HepG2 (cell line): ENCODE data around the gene MS4A3. TPM values are rescaled to one million over a fixed set of nuclear protein-coding genes. Genes with fewer than 3 reads are reported as not detected.

Experiments used
- ATAC-seq: fragments of 200-7000 bp; cut with Tn5 transposase; 3 replicates; pipeline ENCODE4 v1.9.1; 2020; ENCODE audit warnings: mild to moderate bottlenecking, moderate library complexity
- BruUV-seq: library from RNA; stranded (reverse); fragments of 400-500 nt; replicated peaks from 2 replicates; lab custom pipeline; 2021; lab: Mats Ljungman, UMichigan
- CTCF ChIA-PET: fragments of 300-600 bp; formaldehyde crosslinking; extraction: SDS; loops from one replicate; lab custom pipeline; 2021; ENCODE audit warnings: low total read pairs, inconsistent platforms, low intra/inter-chr PET ratio; lab: Yijun Ruan, JAX
- POLR2A ChIA-PET: fragments of 350-600 bp; sonication (Branson Sonifier 250); formaldehyde crosslinking; loops from one replicate; lab custom pipeline; 2020; ENCODE audit warnings: antibody characterized with exemption, inconsistent platforms; lab: Yijun Ruan, JAX
- DNase-seq: peaks from one replicate; pipeline ENCODE4 v3.0.0-alpha.2; 2015; ENCODE audit warnings: low spot score
- FAIRE-seq: peaks from 3 replicates; lab custom pipeline; 2011; peaks lifted over from hg19 to GRCh38; lab: Jason Lieb, UNC
- H2AFZ ChIP-seq: one replicate; pipeline ENCODE4 v1.6.1; 2011; ENCODE audit warnings: low read length, inconsistent platforms
- H3K27ac ChIP-seq: fragments of 300-600 bp; 3 replicates; pipeline ENCODE4 v1.8.0; 2011; ENCODE audit warnings: mixed run types, mild to moderate bottlenecking, mixed read lengths, low read length, inconsistent platforms; ENCODE audit not compliant: insufficient read depth; ENCODE audit errors: extremely low read length
- H3K27me3 ChIP-seq, 2 experiments: fragments of 200-600 bp in 1 of 2; 2 replicates in 1 of 2; 3 replicates in 1 of 2; pipeline versions ENCODE4 v1.6.0 to v1.8.0; 2011; ENCODE audit warnings: low read length in 2 of 2, mild to moderate bottlenecking in 2 of 2, moderate library complexity in 2 of 2, inconsistent platforms in 1 of 2; ENCODE audit not compliant: insufficient read depth in 2 of 2, control insufficient read depth in 1 of 2
- H3K36me3 ChIP-seq, 2 experiments: fragments of 200-600 bp in 1 of 2; replicated peaks in 1 of 2; 2 replicates in 1 of 2; 3 replicates in 1 of 2; pipeline versions ENCODE4 v1.5.1 to v1.8.0; 2011; ENCODE audit warnings: low read length in 2 of 2, inconsistent platforms in 1 of 2; ENCODE audit not compliant: insufficient read depth in 2 of 2, control insufficient read depth in 1 of 2
- H3K4me1 ChIP-seq: 2 replicates; pipeline ENCODE4 v1.5.1; 2012; ENCODE audit warnings: low read length, inconsistent platforms; ENCODE audit not compliant: insufficient read depth
- H3K4me2 ChIP-seq: 2 replicates; pipeline ENCODE4 v1.6.0; 2011; ENCODE audit warnings: low read depth, low read length, inconsistent platforms
- H3K4me3 ChIP-seq, 3 experiments: fragments of 200-600 bp in 1 of 3; sonication (generic), shearing (Covaris generic) in 1 of 3; replicated peaks in 1 of 3; 2 replicates each; pipeline ENCODE4 v1.5.1; 2011 to 2016; ENCODE audit warnings: low read length in 3 of 3, inconsistent platforms in 2 of 3, low read depth in 2 of 3, mild to moderate bottlenecking in 2 of 3, control low read depth in 1 of 3, mixed read lengths in 1 of 3; ENCODE audit not compliant: insufficient read depth in 1 of 3
- H3K79me2 ChIP-seq: one replicate; pipeline ENCODE4 v1.6.1; 2011; ENCODE audit warnings: low read length, inconsistent platforms; ENCODE audit not compliant: insufficient read depth
- H3K9ac ChIP-seq: 2 replicates; pipeline ENCODE4 v1.6.0; 2011; ENCODE audit warnings: mild to moderate bottlenecking, low read depth, low read length, inconsistent platforms; ENCODE audit not compliant: insufficient read depth
- H3K9me3 ChIP-seq: 2 replicates; pipeline ENCODE4 v1.5.1; 2012; ENCODE audit warnings: mild to moderate bottlenecking, low read length
- H4K20me1 ChIP-seq: 2 replicates; pipeline ENCODE4 v1.6.0; 2011; ENCODE audit warnings: inconsistent platforms, mild to moderate bottlenecking, low read length, moderate library complexity; ENCODE audit not compliant: insufficient read depth
- ARHGAP35 ChIP-seq: sonication (generic); formaldehyde crosslinking; IDR thresholded peaks from 2 replicates; pipeline ENCODE4 v1.9.0; 2022; ENCODE audit warnings: mild to moderate bottlenecking, inconsistent platforms, moderate library complexity, missing genetic modification reagents, borderline replicate concordance
- FOXO1 ChIP-seq: sonication (generic); formaldehyde crosslinking; IDR thresholded peaks from 2 replicates; pipeline ENCODE4 v1.4.0; 2020; ENCODE audit warnings: missing genetic modification reagents
- THAP9 ChIP-seq: sonication (generic); formaldehyde crosslinking; IDR thresholded peaks from 2 replicates; pipeline ENCODE4; 2020; ENCODE audit warnings: missing genetic modification reagents, mild to moderate bottlenecking, borderline replicate concordance
- ZBTB37 ChIP-seq: sonication (generic); formaldehyde crosslinking; IDR thresholded peaks from 2 replicates; pipeline ENCODE4 v1.4.0; 2020; ENCODE audit warnings: mild to moderate bottlenecking, missing genetic modification reagents
- ZNF414 ChIP-seq: sonication (generic); formaldehyde crosslinking; IDR thresholded peaks from 2 replicates; pipeline ENCODE4 v1.5.0; 2020; ENCODE audit warnings: missing genetic modification reagents
- ZNF546 ChIP-seq: sonication (generic); formaldehyde crosslinking; conservative IDR thresholded peaks from 2 replicates; pipeline ENCODE4 v1.8.1; 2023; ENCODE audit warnings: mild to moderate bottlenecking, missing genetic modification reagents
- ZNF549 ChIP-seq: sonication (generic); formaldehyde crosslinking; IDR thresholded peaks from 2 replicates; pipeline ENCODE4 v1.5.0; 2020; ENCODE audit warnings: missing genetic modification reagents
- ZNF879 ChIP-seq: sonication (generic); formaldehyde crosslinking; IDR thresholded peaks from 2 replicates; pipeline ENCODE4 v1.8.1; 2023; ENCODE audit warnings: missing genetic modification reagents
- WGBS: methylation state at CpG from one replicate; pipeline ENCODE4 v1.1.6; 2017; ENCODE audit warnings: low lambda C conversion rate; 5-methylcytosine and 5-hydroxymethylcytosine counted together
- in situ Hi-C: cut with HindIII; loops from 2 replicates; pipeline ENCODE4 v1.10.0; 2017; ENCODE audit warnings: low pct_unique_long_range_greater_than_20kb; ENCODE audit not compliant: extremely low pct_ligation_motif_present
- intact Hi-C: fragments of 100-400 bp; cut with micrococcal nuclease; formaldehyde crosslinking; loops from one replicate; pipeline ENCODE4 v1.10.0; 2022; ENCODE audit not compliant: unreplicated experiment
- polyA plus RNA-seq, 8 experiments: library from polyadenylated mRNA; depleted of rRNA in 3 of 8; stranded (reverse) in 7 of 8; unstranded in 1 of 8; fragments of >200 nt; fragmentation: Illumina TruSeq in 4 of 8; extraction: Trizol in 4 of 8; gene quantifications; 2 replicates each; pipeline versions ENCODE4 v1.2.1 to v1.2.3, GENCODE V29; 2011 to 2016; ENCODE audit warnings: low read depth in 4 of 8, missing spikeins in 1 of 8, mixed read lengths in 1 of 8; ENCODE audit not compliant: insufficient read depth in 1 of 8
- total RNA-seq, 5 experiments: library from RNA; depleted of rRNA; stranded (reverse); fragments of >200 nt; fragmentation: Illumina TruSeq; extraction: Trizol; gene quantifications; 2 replicates each; pipeline ENCODE4 v1.2.3, GENCODE V29; 2016; ENCODE audit warnings: low read depth in 1 of 5

Gene MS4A3
- total and polyA plus RNA-seq, 2 of the 13 experiments (the other 11 are each of a cell fraction or from before 2014, with no cell fraction given), result not detected

GRCh38 chr11:60059052-60059451 lies 2.6 kb downstream of the MS4A3 start:
- in situ Hi-C loops, result no loop called here
- Histone ChIP-seq H3K9ac (no peak overlapping the region), H3K4me1 (no peaks in the 10 kb centered on the region)
- WGBS, result 35% methylated on average over 3 of the region's 3 CpGs
- TF ChIP-seq ZNF549 (CRISPR knock-in tag) (no peak), ZNF546 (CRISPR knock-in tag) (no peak), ZBTB37 (CRISPR knock-in tag) (no peak), ZNF879 (CRISPR knock-in tag) (no peak), THAP9 (CRISPR knock-in tag) (no peak), FOXO1 (CRISPR knock-in tag) (no peak), ZNF414 (CRISPR knock-in tag) (no peak), ARHGAP35 (CRISPR knock-in tag) (no peak)
- TF ChIP-seq, all 625 proteins: peak for 0
- FAIRE-seq (no peak), DNase-seq (no peak), ATAC-seq (no peak)
- Histone ChIP-seq H3K9me3 (no peaks in the 10 kb centered on the region), H3K27me3 (peaks cover 0 to 13% of the 10 kb centered on the region in 2 experiments; a peak in 3 of 5 replicates), H2AFZ (no peak overlapping the region), H3K4me2 (no peak overlapping the region), H3K36me3 (no peaks in the 10 kb centered on the region), H3K4me3 (no peak overlapping the region), H3K27ac (no peak overlapping the region), H3K79me2 (no peaks in the 10 kb centered on the region), H4K20me1 (no peaks in the 10 kb centered on the region)
- POLR2A ChIA-PET, result no interaction called here
- BruUV-seq, result no TSS peak
- CTCF ChIA-PET, result no interaction called here
- intact Hi-C loops, result no loop called here
